K562 (cell line): Measurements from ENCODE around the gene ANKS1B. TPM values are rescaled to one million over a fixed set of nuclear protein-coding genes. Genes with fewer than 3 reads are reported as not detected.

Source experiments
- ATAC-seq: fragments of 200-7000 bp; cut with Tn5 transposase; 3 replicates; pipeline ENCODE4 v1.9.1; 2020; ENCODE audit warnings: moderate library complexity
- BruUV-seq: library from RNA; stranded (reverse); fragments of 400-500 nt; replicated peaks from 2 replicates; lab custom pipeline; 2021; lab: Mats Ljungman, UMichigan
- CTCF ChIA-PET: fragments of 300-600 bp; formaldehyde crosslinking; extraction: SDS; loops from one replicate; lab custom pipeline; 2021; ENCODE audit warnings: low intra/inter-chr PET ratio; lab: Yijun Ruan, JAX
- POLR2A ChIA-PET: fragments of 300-600, 350-650 bp; sonication (Branson Sonifier 250); formaldehyde crosslinking; extraction: SDS; loops from one replicate; lab custom pipeline; 2021; ENCODE audit warnings: antibody characterized with exemption, inconsistent platforms; lab: Yijun Ruan, JAX
- DNase-seq, 4 experiments: peaks; one replicate each; pipeline versions ENCODE4 v3.0.0 to v3.0.0-alpha.2; 2011 to 2018; ENCODE audit warnings: low spot score in 3 of 4, mixed read lengths in 3 of 4; ENCODE audit errors: extremely low read depth in 1 of 4
- FAIRE-seq: peaks from 2 replicates; lab custom pipeline; 2011; peaks lifted over from hg19 to GRCh38; lab: Jason Lieb, UNC
- H2AFZ ChIP-seq: 2 replicates; pipeline ENCODE4 v1.6.0; 2011; ENCODE audit warnings: low read depth, low read length, control low read depth, inconsistent platforms
- H3K27ac ChIP-seq: fragments of 200-600 bp; 3 replicates; pipeline ENCODE4 v1.8.0; 2011; ENCODE audit warnings: low read depth, mild to moderate bottlenecking, control low read depth, inconsistent platforms, low read length, moderate library complexity, mixed read lengths; ENCODE audit errors: extremely low read depth
- H3K27me3 ChIP-seq, 2 experiments: fragments of 300-600 bp in 1 of 2; 2 replicates in 1 of 2; 3 replicates in 1 of 2; pipeline versions ENCODE4 v1.6.0 to v1.8.0; 2011; ENCODE audit warnings: inconsistent platforms in 2 of 2, low read length in 2 of 2, mild to moderate bottlenecking in 1 of 2, mixed read lengths in 1 of 2, moderate library complexity in 1 of 2; ENCODE audit not compliant: control insufficient read depth in 2 of 2, insufficient read depth in 2 of 2
- H3K36me3 ChIP-seq: fragments of 300-600 bp; 3 replicates; pipeline ENCODE4 v1.8.0; 2011; ENCODE audit warnings: mild to moderate bottlenecking, low read length, inconsistent platforms; ENCODE audit not compliant: control insufficient read depth, insufficient read depth
- H3K4me1 ChIP-seq, 2 experiments: fragments of 200-600 bp in 1 of 2; replicated peaks in 1 of 2; 2 replicates in 1 of 2; 3 replicates in 1 of 2; pipeline versions ENCODE4 v1.5.1 to v1.8.0; 2011; ENCODE audit warnings: inconsistent platforms in 2 of 2, low read length in 2 of 2, mild to moderate bottlenecking in 1 of 2, mixed read lengths in 1 of 2, moderate library complexity in 1 of 2; ENCODE audit not compliant: control insufficient read depth in 2 of 2, insufficient read depth in 2 of 2
- H3K4me2 ChIP-seq: 2 replicates; pipeline ENCODE4 v1.6.1; 2011; ENCODE audit warnings: low read length, control low read depth, inconsistent platforms, mixed read lengths; ENCODE audit not compliant: insufficient read depth
- H3K4me3 ChIP-seq: fragments of 200-600 bp; sonication (generic), shearing (Covaris generic); 2 replicates; pipeline ENCODE4 v1.5.1; 2016; ENCODE audit warnings: control low read depth, inconsistent platforms
- H3K79me2 ChIP-seq: fragments of 200-600 bp; 3 replicates; pipeline ENCODE4 v1.8.0; 2011; ENCODE audit warnings: low read length, inconsistent platforms; ENCODE audit not compliant: control insufficient read depth, insufficient read depth
- H3K9ac ChIP-seq, 2 experiments: 2 replicates each; pipeline versions ENCODE4 v1.6.0 to v1.6.1; 2011; ENCODE audit warnings: low read depth in 2 of 2, low read length in 2 of 2, control low read depth in 1 of 2, inconsistent platforms in 1 of 2, mild to moderate bottlenecking in 1 of 2, mixed read lengths in 1 of 2; ENCODE audit not compliant: insufficient read depth in 1 of 2
- H3K9me1 ChIP-seq: one replicate; pipeline ENCODE4 v1.6.0; 2011; ENCODE audit warnings: inconsistent platforms, mild to moderate bottlenecking, low read length, moderate library complexity; ENCODE audit not compliant: control insufficient read depth, insufficient read depth
- H3K9me3 ChIP-seq: replicated peaks from 2 replicates; pipeline ENCODE4 v1.5.1; 2011; ENCODE audit warnings: low read depth, low read length, inconsistent platforms; ENCODE audit not compliant: control insufficient read depth, insufficient read depth
- H4K20me1 ChIP-seq: replicated peaks from 2 replicates; pipeline ENCODE4 v1.6.1; 2011; ENCODE audit warnings: low read length, inconsistent platforms, mixed read lengths; ENCODE audit not compliant: control insufficient read depth, insufficient read depth
- ARID3A ChIP-seq: IDR thresholded peaks from 2 replicates; pipeline ENCODE4 v1.6.1; 2012; ENCODE audit warnings: low read depth, low read length, improper control_type of control experiment, borderline replicate concordance
- ATF1 ChIP-seq, 2 experiments: fragments of 450-650 bp in 1 of 2; IDR thresholded peaks; 2 replicates each; pipeline ENCODE4 v1.6.1; 2016; ENCODE audit warnings: missing compliant biosample characterization in 1 of 2, missing genetic modification characterization in 1 of 2
- CCAR2 ChIP-seq: fragments of 200-400 bp; formaldehyde crosslinking; IDR thresholded peaks from 2 replicates; pipeline ENCODE4 v1.6.1; 2017; ENCODE audit warnings: mild to moderate bottlenecking, low read depth, low read length
- LEF1 ChIP-seq: fragments of 450-650 bp; IDR thresholded peaks from 2 replicates; pipeline ENCODE4 v1.6.1; 2016; ENCODE audit warnings: mild to moderate bottlenecking
- NBN ChIP-seq: fragments of 450-650 bp; IDR thresholded peaks from 2 replicates; pipeline ENCODE4 v1.6.1; 2016; ENCODE audit warnings: low read depth, mild to moderate bottlenecking
- NCOA6 ChIP-seq: fragments of 450-650 bp; IDR thresholded peaks from 2 replicates; pipeline ENCODE4 v1.6.1; 2017; ENCODE audit warnings: mild to moderate bottlenecking
- PRMT5 ChIP-seq: sonication (generic); formaldehyde crosslinking; IDR thresholded peaks from 2 replicates; pipeline ENCODE4 v1.5.0; 2020; ENCODE audit warnings: missing genetic modification reagents
- RFX1 ChIP-seq: fragments of 450-650 bp; IDR thresholded peaks from 2 replicates; pipeline ENCODE4 v1.6.1; 2016; ENCODE audit warnings: mild to moderate bottlenecking, moderate library complexity
- TCF15 ChIP-seq: fragments of 250-450 bp; sonication (Bioruptor Pico); IDR thresholded peaks from 2 replicates; pipeline ENCODE4 v1.8.0; 2022; ENCODE audit warnings: moderate library complexity, mild to moderate bottlenecking, inconsistent platforms
- TFE3 ChIP-seq: fragments of 450-650 bp; formaldehyde crosslinking; IDR thresholded peaks from 2 replicates; pipeline ENCODE4 v1.4.0; 2020; ENCODE audit warnings: mild to moderate bottlenecking, mixed read lengths
- ZNF444 ChIP-seq: fragments of 250-450 bp; sonication (Bioruptor Pico); IDR thresholded peaks from 2 replicates; pipeline ENCODE4 v1.4.0; 2020; ENCODE audit warnings: mild to moderate bottlenecking, moderate library complexity
- ZNF507 ChIP-seq: conservative IDR thresholded peaks from 2 replicates; pipeline ENCODE4 v1.6.1; 2017; ENCODE audit warnings: missing genetic modification characterization, missing compliant biosample characterization
- ZNF583 ChIP-seq: fragments of 250-450 bp; sonication (Bioruptor Pico); IDR thresholded peaks from 2 replicates; pipeline ENCODE4 v1.4.0; 2020
- ZNF695 ChIP-seq: fragments of 450-650 bp; formaldehyde crosslinking; IDR thresholded peaks from 2 replicates; pipeline ENCODE4 v1.4.0; 2020; ENCODE audit warnings: mild to moderate bottlenecking, moderate library complexity
- whole genome bisulfite sequencing: fragments of 100-300 bp; shearing (Covaris generic); methylation state at CpG from one replicate; pipeline ENCODE4 v1.1.6; 2016; ENCODE audit warnings: low coverage, mixed read lengths; ENCODE audit not compliant: insufficient coverage; ENCODE audit errors: missing lambda C conversion rate; 5-methylcytosine and 5-hydroxymethylcytosine counted together
- in situ Hi-C: fragments of 300-500 bp; cut with MboI; formaldehyde crosslinking; loops from 4 replicates; pipeline ENCODE4 v1.15.0; 2018; ENCODE audit warnings: inconsistent platforms, mixed read lengths
- intact Hi-C: fragments of 100-400 bp; cut with micrococcal nuclease; formaldehyde crosslinking; loops from 2 replicates; pipeline ENCODE4 v1.14.2; 2022
- polyA plus RNA-seq, 8 experiments: library from polyadenylated mRNA; depleted of rRNA in 4 of 8; stranded (reverse) in 5 of 8; unstranded in 3 of 8; fragments of >200 nt; fragmentation: Nextera tagmentation in 2 of 8; fragmentation: Illumina TruSeq in 1 of 8; extraction: Ambion mirVana in 2 of 8; extraction: Trizol in 1 of 8; gene quantifications; 2 replicates each; pipeline versions ENCODE4 v1.2.1 to v1.2.3, GENCODE V29; 2011 to 2014; ENCODE audit warnings: inconsistent platforms in 1 of 8, missing spikeins in 1 of 8
- total RNA-seq, 7 experiments: library from RNA; depleted of rRNA in 6 of 7; stranded (reverse); fragments of >200 nt in 6 of 7; fragmentation: Illumina TruSeq in 2 of 7; extraction: Trizol in 2 of 7; gene quantifications; 2 replicates each; pipeline versions ENCODE4 v1.2.1 to v1.2.3, GENCODE V29; 2011 to 2021; ENCODE audit warnings: low replicate concordance in 1 of 7

The ANKS1B gene
- total and polyA plus RNA-seq, 9 of the 15 experiments (the other 6 are each of a cell fraction or from before 2014, with no cell fraction given): 0.04 to 0.47 (median 0.28) TPM; not detected in 4

DNA sequence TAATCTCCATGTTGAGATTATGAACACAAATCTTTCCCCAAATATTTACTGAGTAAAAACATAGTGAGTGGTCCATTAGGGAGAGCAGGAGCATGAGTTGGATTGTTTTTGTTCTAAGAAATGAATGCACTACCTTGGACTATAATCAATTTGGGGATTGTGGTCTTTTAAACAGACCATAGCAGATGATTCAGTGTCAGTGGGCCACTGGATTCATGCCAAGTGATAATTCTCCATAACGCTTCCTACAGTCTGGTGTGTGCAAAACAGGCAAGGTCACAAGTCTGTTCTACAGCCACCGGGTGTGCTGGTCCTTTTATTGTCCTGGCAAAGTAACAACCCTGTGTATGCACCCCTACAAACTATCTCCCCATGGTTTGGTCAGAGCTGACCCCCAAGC is 1073.3 kb downstream of the ANKS1B start (continued):
- TF ChIP-seq ARID3A (no peak), TFE3 (CRISPR knock-in tag) (no peak)

GRCh38 chr12:98909746-98910145 is 1075.0 kb downstream of the ANKS1B start:
- Histone ChIP-seq H2AFZ (no peak overlapping the region), H3K9me3 (no peaks in the 10 kb centered on the region), H3K4me1 (no peaks in the 10 kb centered on the region), H3K27ac (no peak overlapping the region), H3K4me2 (no peak overlapping the region), H3K4me3 (no peak overlapping the region), H3K9me1 (no peaks in the 10 kb centered on the region), H3K9ac (no peak overlapping the region), H3K36me3 (no peaks in the 10 kb centered on the region), H3K27me3 (no peaks in the 10 kb centered on the region), H3K79me2 (no peaks in the 10 kb centered on the region), H4K20me1 (no peaks in the 10 kb centered on the region)
- BruUV-seq: no TSS peak
- FAIRE-seq: no peak
- intact Hi-C loops: no loop called here
- 0% methylated on average over 2 of the region's 2 CpGs for WGBS
- CTCF ChIA-PET: no interaction called here
- in situ Hi-C loops: no loop called here
- no peak for ATAC-seq
- no peak for DNase-seq
- POLR2A ChIA-PET: no interaction called here
- TF ChIP-seq LEF1: no peak
- TF ChIP-seq ZNF583 (CRISPR knock-in tag): no peak
- no peak for TF ChIP-seq ZNF507 (tag)
- TF ChIP-seq PRMT5: no peak
- no peak for TF ChIP-seq ATF1 (CRISPR knock-in tag; IDR thresholded peaks at IDR 0.05)
- no peak for TF ChIP-seq ATF1 (tag; IDR thresholded peaks at IDR 0.05)
- no peak for TF ChIP-seq RFX1
- no peak for TF ChIP-seq ZNF695 (CRISPR knock-in tag)
- TF ChIP-seq NCOA6: no peak
- no peak for TF ChIP-seq NBN
- no peak for TF ChIP-seq CCAR2
- TF ChIP-seq ZNF444 (CRISPR knock-in tag): no peak
- no peak for TF ChIP-seq TCF15 (CRISPR knock-in tag)
